HCT116 (cell line): Measurements from ENCODE around the gene HMGXB4. TPM values are rescaled to one million over a fixed set of nuclear protein-coding genes. Genes with fewer than 3 reads are reported as not detected.

Experiments used
- ATAC-seq: fragments of 200-7000 bp; cut with Tn5 transposase; 2 replicates; pipeline ENCODE4 v1.9.1; 2020; ENCODE audit warnings: mild to moderate bottlenecking, moderate library complexity
- BruUV-seq: library from RNA; stranded (reverse); fragments of 400-500 nt; replicated peaks from 2 replicates; lab custom pipeline; 2021; lab: Mats Ljungman, UMichigan
- CTCF ChIA-PET: fragments of 300-600 bp; sonication (Branson Sonifier 250); formaldehyde crosslinking; loops from one replicate; lab custom pipeline; 2021; ENCODE audit warnings: antibody characterized with exemption; lab: Charles Lee
- POLR2A ChIA-PET: fragments of 300-600, 350-600 bp; sonication (Branson Sonifier 250); formaldehyde crosslinking; loops from one replicate; lab custom pipeline; 2021; ENCODE audit warnings: antibody characterized with exemption; lab: Charles Lee
- RAD21 ChIA-PET, 2 experiments: fragments of 300-600 bp; sonication (Branson Sonifier 250); formaldehyde crosslinking; loops; one replicate each; lab custom pipeline; 2023; ENCODE audit warnings: low total read pairs in 2 of 2; ENCODE audit not compliant: uncharacterized antibody in 2 of 2, unreplicated experiment in 2 of 2, low non-redundant PET in 1 of 2; lab: Charles Lee
- DNase-seq: peaks from one replicate; pipeline ENCODE4 v3.0.0-alpha.2; 2010; ENCODE audit warnings: low read depth, low spot score
- H2AFZ ChIP-seq: fragments of 200-600 bp; shearing (Covaris generic), sonication (generic); 2 replicates; pipeline ENCODE4 v1.6.1; 2017; ENCODE audit warnings: low read depth, mixed run types, mixed read lengths, antibody characterized with exemption, low read length; ENCODE audit not compliant: poor library complexity, severe bottlenecking
- H3K27ac ChIP-seq: 2 replicates; pipeline ENCODE4 v1.5.1; 2012; ENCODE audit warnings: low read depth, low read length
- H3K27me3 ChIP-seq: fragments of 200-600 bp; sonication (generic); 2 replicates; pipeline ENCODE4 v1.6.1; 2016; ENCODE audit warnings: mixed run types, low read length, mixed read lengths; ENCODE audit not compliant: insufficient read depth
- H3K36me3 ChIP-seq, 2 experiments: fragments of 200-500 bp in 1 of 2; fragments of 200-600 bp in 1 of 2; sonication (Bioruptor generic) in 1 of 2; sonication (generic) in 1 of 2; 2 replicates each; pipeline versions ENCODE4 v1.5.1 to v1.6.1; 2014 to 2016; ENCODE audit warnings: low read length in 2 of 2, inconsistent platforms in 1 of 2, mixed read lengths in 1 of 2, mixed run types in 1 of 2; ENCODE audit not compliant: insufficient read depth in 2 of 2, control insufficient read depth in 1 of 2
- H3K4me1 ChIP-seq, 2 experiments: fragments of 200-600 bp in 1 of 2; sonication (generic) in 1 of 2; 2 replicates each; pipeline versions ENCODE4 v1.5.1 to v1.6.1; 2012 to 2017; ENCODE audit warnings: low read length in 2 of 2, inconsistent platforms in 1 of 2, mild to moderate bottlenecking in 1 of 2, mixed read lengths in 1 of 2, mixed run types in 1 of 2, moderate library complexity in 1 of 2; ENCODE audit not compliant: insufficient read depth in 2 of 2, control insufficient read depth in 1 of 2
- H3K4me2 ChIP-seq: fragments of 200-600 bp; sonication (generic); 2 replicates; pipeline ENCODE4 v1.6.1; 2017; ENCODE audit warnings: mixed run types, low read length, mixed read lengths
- H3K4me3 ChIP-seq, 2 experiments: fragments of 200-600 bp in 1 of 2; sonication (generic) in 1 of 2; replicated peaks in 1 of 2; 2 replicates each; pipeline ENCODE4 v1.5.1; 2011 to 2016; ENCODE audit warnings: low read length in 2 of 2, control low read depth in 1 of 2, low read depth in 1 of 2, mild to moderate bottlenecking in 1 of 2, mixed read lengths in 1 of 2, mixed run types in 1 of 2
- H3K79me2 ChIP-seq: fragments of 200-600 bp; sonication (generic); 2 replicates; pipeline ENCODE4 v1.6.1; 2017; ENCODE audit warnings: mild to moderate bottlenecking, mixed run types, low read length, moderate library complexity, mixed read lengths; ENCODE audit not compliant: insufficient read depth
- H3K9ac ChIP-seq: fragments of 200-600 bp; sonication (generic); 2 replicates; pipeline ENCODE4 v1.6.1; 2016; ENCODE audit warnings: low read length, mixed read lengths
- H3K9me2 ChIP-seq: fragments of 200-600 bp; sonication (generic), shearing (Covaris generic); 2 replicates; pipeline ENCODE4 v1.6.1; 2017; ENCODE audit warnings: mixed run types, mild to moderate bottlenecking, moderate library complexity; ENCODE audit not compliant: insufficient read depth
- H3K9me3 ChIP-seq, 2 experiments: fragments of 200-500 bp in 1 of 2; fragments of 200-600 bp in 1 of 2; sonication (Bioruptor generic) in 1 of 2; sonication (generic) in 1 of 2; 2 replicates each; pipeline ENCODE4 v1.6.1; 2014 to 2017; ENCODE audit warnings: low read length in 2 of 2, mixed read lengths in 2 of 2, inconsistent platforms in 1 of 2, low read depth in 1 of 2, mild to moderate bottlenecking in 1 of 2, mixed run types in 1 of 2, moderate library complexity in 1 of 2; ENCODE audit not compliant: control insufficient read depth in 1 of 2, insufficient read depth in 1 of 2
- H4K20me1 ChIP-seq: fragments of 200-600 bp; sonication (generic), shearing (Covaris generic); 2 replicates; pipeline ENCODE4 v1.6.1; 2017; ENCODE audit warnings: mixed run types, mild to moderate bottlenecking, moderate library complexity; ENCODE audit not compliant: insufficient read depth
- CEBPB ChIP-seq: IDR thresholded peaks from 2 replicates; pipeline ENCODE4 v1.6.1; 2012; ENCODE audit warnings: low read depth
- EGR1 ChIP-seq: IDR thresholded peaks from 2 replicates; pipeline ENCODE4 v1.6.1; 2012; ENCODE audit warnings: low read depth
- EZH2 ChIP-seq: fragments of 200-600 bp; sonication (generic); IDR thresholded peaks from 2 replicates; pipeline ENCODE4 v1.6.1; 2017; ENCODE audit warnings: antibody characterized with exemption, mixed run types
- FOSL1 ChIP-seq: IDR thresholded peaks from 2 replicates; pipeline ENCODE4 v1.6.1; 2012; ENCODE audit warnings: low read depth
- JUND ChIP-seq: IDR thresholded peaks from 2 replicates; pipeline ENCODE4 v1.6.1; 2012
- RAD21 ChIP-seq: IDR thresholded peaks from 2 replicates; pipeline ENCODE4 v1.6.1; 2012; ENCODE audit warnings: low read depth, mild to moderate bottlenecking
- SRF ChIP-seq: IDR thresholded peaks from 2 replicates; pipeline ENCODE4 v1.6.1; 2012; ENCODE audit warnings: low read depth
- ZFX ChIP-seq: fragments of 450-650 bp; IDR thresholded peaks from 2 replicates; pipeline ENCODE4 v1.6.1; 2017
- ZNF274 ChIP-seq: fragments of 200-500 bp; sonication (Bioruptor generic); IDR thresholded peaks from 2 replicates; pipeline ENCODE4 v1.6.1; 2014; ENCODE audit warnings: mild to moderate bottlenecking, low read depth, low read length, inconsistent platforms
- intact Hi-C: fragments of 100-400 bp; cut with micrococcal nuclease; formaldehyde crosslinking; loops from 2 replicates; pipeline ENCODE4 v1.10.0; 2022
- total RNA-seq: library from RNA; stranded (reverse); gene quantifications from one replicate; pipeline ENCODE4 v1.2.1, GENCODE V29; 2021; ENCODE audit not compliant: unreplicated experiment
- TF ChIP-seq, protein P1 (sequence below): IDR thresholded peaks from 2 replicates; pipeline ENCODE4 v1.6.1; 2012
- TF ChIP-seq, protein P2 (sequence below), 3 experiments: fragments of 200-600 bp in 1 of 3; sonication (generic) in 1 of 3; IDR thresholded peaks in 2 of 3; conservative IDR thresholded peaks in 1 of 3; 2 replicates each; pipeline ENCODE4 v1.5.1; 2012 to 2017; ENCODE audit warnings: low read depth in 2 of 3, low read length in 2 of 3, antibody characterized with exemption in 1 of 3, borderline replicate concordance in 1 of 3, control low read depth in 1 of 3, mild to moderate bottlenecking in 1 of 3, mixed read lengths in 1 of 3, mixed run types in 1 of 3, moderate library complexity in 1 of 3; ENCODE audit not compliant: insufficient read depth in 1 of 3

The HMGXB4 gene
- total RNA-seq, 1 experiment from 2014 or later, result 36.7 TPM

DNA sequence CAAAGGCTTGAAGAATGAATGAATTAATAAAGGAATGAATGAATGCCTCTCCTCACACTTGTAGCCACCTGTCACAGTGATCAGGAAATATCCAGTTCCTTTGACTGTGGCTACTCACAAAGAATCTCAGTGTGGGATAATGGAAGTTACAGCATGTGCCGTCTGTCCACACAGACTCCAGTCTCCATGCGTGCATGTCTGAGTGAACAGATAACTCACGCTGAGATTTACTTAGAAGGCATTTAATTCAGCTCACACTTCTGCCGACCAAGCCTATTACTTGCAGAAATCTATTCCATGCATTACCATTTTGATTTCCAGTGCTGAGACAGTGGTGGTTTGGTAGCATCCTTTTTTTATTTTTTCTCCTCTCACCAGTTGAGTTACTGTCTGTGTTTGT, 32.3 kb upstream of the HMGXB4 start:
- H2AFZ ChIP-seq, result no peak overlapping the region
- H3K4me2 ChIP-seq, result no peak overlapping the region
- CTCF ChIA-PET, result no interaction called here
- H3K9ac ChIP-seq, result no peak overlapping the region
- no peak for TF ChIP-seq RAD21
- TF ChIP-seq, protein P1, sequence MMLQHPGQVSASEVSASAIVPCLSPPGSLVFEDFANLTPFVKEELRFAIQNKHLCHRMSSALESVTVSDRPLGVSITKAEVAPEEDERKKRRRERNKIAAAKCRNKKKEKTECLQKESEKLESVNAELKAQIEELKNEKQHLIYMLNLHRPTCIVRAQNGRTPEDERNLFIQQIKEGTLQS, result no peak
- TF ChIP-seq JUND, result no peak
- no peak for TF ChIP-seq SRF
- TF ChIP-seq EGR1, result no peak
- no peak for TF ChIP-seq EZH2
- TF ChIP-seq ZNF274, result no peak
- TF ChIP-seq, protein P2, sequence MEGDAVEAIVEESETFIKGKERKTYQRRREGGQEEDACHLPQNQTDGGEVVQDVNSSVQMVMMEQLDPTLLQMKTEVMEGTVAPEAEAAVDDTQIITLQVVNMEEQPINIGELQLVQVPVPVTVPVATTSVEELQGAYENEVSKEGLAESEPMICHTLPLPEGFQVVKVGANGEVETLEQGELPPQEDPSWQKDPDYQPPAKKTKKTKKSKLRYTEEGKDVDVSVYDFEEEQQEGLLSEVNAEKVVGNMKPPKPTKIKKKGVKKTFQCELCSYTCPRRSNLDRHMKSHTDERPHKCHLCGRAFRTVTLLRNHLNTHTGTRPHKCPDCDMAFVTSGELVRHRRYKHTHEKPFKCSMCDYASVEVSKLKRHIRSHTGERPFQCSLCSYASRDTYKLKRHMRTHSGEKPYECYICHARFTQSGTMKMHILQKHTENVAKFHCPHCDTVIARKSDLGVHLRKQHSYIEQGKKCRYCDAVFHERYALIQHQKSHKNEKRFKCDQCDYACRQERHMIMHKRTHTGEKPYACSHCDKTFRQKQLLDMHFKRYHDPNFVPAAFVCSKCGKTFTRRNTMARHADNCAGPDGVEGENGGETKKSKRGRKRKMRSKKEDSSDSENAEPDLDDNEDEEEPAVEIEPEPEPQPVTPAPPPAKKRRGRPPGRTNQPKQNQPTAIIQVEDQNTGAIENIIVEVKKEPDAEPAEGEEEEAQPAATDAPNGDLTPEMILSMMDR (IDR thresholded peaks at IDR 0.05 in 2 of 3, conservative IDR thresholded peaks at IDR 0.05 in 1 of 3; ENCODE audit: borderline replicate concordance in 1 of 3, insufficient read depth in 1 of 3, low read depth in 2 of 3, low read length in 2 of 3), result no peak
- no peak for TF ChIP-seq ZFX
- TF ChIP-seq CEBPB, result no peak
- TF ChIP-seq FOSL1, result no peak
- RAD21 ChIA-PET, result no interaction called here
- H3K27ac ChIP-seq, result no peak overlapping the region
- H3K79me2 ChIP-seq, result peaks cover 29% of the 10 kb centered on the region
- ATAC-seq, result no peak
- H3K4me1 ChIP-seq, result peaks cover 0 to 8% of the 10 kb centered on the region in 2 experiments; a peak in 1 of 4 replicates
- POLR2A ChIA-PET, result no interaction called here
- BruUV-seq, result no TSS peak
- no peak overlapping the region for H3K4me3 ChIP-seq
- intact Hi-C loops, result no loop called here
- no peaks in the 10 kb centered on the region for H3K9me3 ChIP-seq
- DNase-seq, result no peak
- no peaks in the 10 kb centered on the region for H3K27me3 ChIP-seq
- H3K36me3 ChIP-seq, result no peaks in the 10 kb centered on the region
- no peaks in the 10 kb centered on the region for H4K20me1 ChIP-seq
- no peaks in the 10 kb centered on the region for H3K9me2 ChIP-seq
